Keratinocyte (primary cell): ENCODE data around the gene IDS. TPM values are rescaled to one million over a fixed set of nuclear protein-coding genes. Genes with fewer than 3 reads are reported as not detected.

Experiments
- DNase-seq: peaks from one replicate; pipeline ENCODE4 v3.0.0-alpha.2; 2011; ENCODE audit warnings: low read depth, missing footprints, low spot score
- FAIRE-seq: peaks from 2 replicates; lab custom pipeline; 2011; peaks lifted over from hg19 to GRCh38; lab: Jason Lieb, UNC
- H2AFZ ChIP-seq: 2 replicates; pipeline ENCODE4 v1.6.0; 2012; ENCODE audit warnings: low read length, control low read depth, inconsistent platforms; ENCODE audit not compliant: control insufficient read depth
- H3K27ac ChIP-seq: 2 replicates; pipeline ENCODE4 v1.5.1; 2011; ENCODE audit warnings: low read length; ENCODE audit not compliant: control insufficient read depth, insufficient read depth
- H3K27me3 ChIP-seq: 3 replicates; pipeline ENCODE4 v1.6.0; 2011; ENCODE audit warnings: low read length; ENCODE audit not compliant: control insufficient read depth, insufficient read depth; ENCODE audit errors: extremely low read depth
- H3K36me3 ChIP-seq, 2 experiments: 2 replicates in 1 of 2; 3 replicates in 1 of 2; pipeline ENCODE4 v1.5.1; 2011; ENCODE audit warnings: low read length in 2 of 2, mild to moderate bottlenecking in 1 of 2; ENCODE audit not compliant: control insufficient read depth in 2 of 2, insufficient read depth in 2 of 2; ENCODE audit errors: extremely low read depth in 1 of 2
- H3K4me1 ChIP-seq: 3 replicates; pipeline ENCODE4 v1.5.1; 2011; ENCODE audit warnings: low read length; ENCODE audit not compliant: control insufficient read depth, insufficient read depth; ENCODE audit errors: extremely low read depth
- H3K4me2 ChIP-seq: 3 replicates; pipeline ENCODE4 v1.6.0; 2011; ENCODE audit warnings: low read depth, low read length; ENCODE audit not compliant: control insufficient read depth, insufficient read depth; ENCODE audit errors: extremely low read depth
- H3K4me3 ChIP-seq, 3 experiments: fragments of 200-600 bp in 1 of 3; sonication (generic) in 1 of 3; 2 replicates in 2 of 3; 3 replicates in 1 of 3; pipeline ENCODE4 v1.5.1; 2011 to 2016; ENCODE audit warnings: low read length in 3 of 3, mild to moderate bottlenecking in 3 of 3, control low read depth in 2 of 3, inconsistent platforms in 1 of 3, low read depth in 1 of 3, mixed read lengths in 1 of 3, mixed run types in 1 of 3, moderate library complexity in 1 of 3; ENCODE audit not compliant: control insufficient read depth in 2 of 3, insufficient read depth in 2 of 3; ENCODE audit errors: extremely low read depth in 1 of 3
- H3K79me2 ChIP-seq: 2 replicates; pipeline ENCODE4 v1.6.0; 2012; ENCODE audit warnings: low read length; ENCODE audit not compliant: control insufficient read depth, insufficient read depth
- H3K9ac ChIP-seq: 3 replicates; pipeline ENCODE4 v1.6.0; 2011; ENCODE audit warnings: low read length; ENCODE audit not compliant: control insufficient read depth, insufficient read depth; ENCODE audit errors: extremely low read depth
- H3K9me1 ChIP-seq: 3 replicates; pipeline ENCODE4 v1.6.0; 2011; ENCODE audit warnings: low read length; ENCODE audit not compliant: control insufficient read depth, insufficient read depth; ENCODE audit errors: extremely low read depth
- H3K9me3 ChIP-seq: 2 replicates; pipeline ENCODE4 v1.5.1; 2012; ENCODE audit warnings: low read depth, low read length; ENCODE audit not compliant: control insufficient read depth
- H4K20me1 ChIP-seq: 3 replicates; pipeline ENCODE4 v1.6.0; 2011; ENCODE audit warnings: low read length; ENCODE audit not compliant: control insufficient read depth, insufficient read depth; ENCODE audit errors: extremely low read depth
- CTCF ChIP-seq, 3 experiments: IDR thresholded peaks in 1 of 3; conservative IDR thresholded peaks in 1 of 3; optimal IDR thresholded peaks in 1 of 3; 2 replicates in 2 of 3; 3 replicates in 1 of 3; pipeline versions ENCODE3 to v1.5.1; 2011; ENCODE audit warnings: low read length in 3 of 3, mild to moderate bottlenecking in 3 of 3, moderate library complexity in 2 of 3, control low read depth in 1 of 3, inconsistent platforms in 1 of 3; ENCODE audit not compliant: insufficient read depth in 2 of 3; ENCODE audit errors: extremely low read depth in 1 of 3
- EZH2 ChIP-seq: IDR thresholded peaks from one replicate; pipeline ENCODE4 v1.6.1; 2012; ENCODE audit warnings: inconsistent platforms, mild to moderate bottlenecking, low read length, moderate library complexity
- dilution Hi-C: fragments of 300-500 bp; cut with MboI; formaldehyde crosslinking; loops from one replicate; pipeline ENCODE4 v1.7.0; 2020; ENCODE audit warnings: low sequenced_read_pairs; ENCODE audit not compliant: extremely low pct_ligation_motif_present
- polyA plus RNA-seq, 5 experiments: library from polyadenylated mRNA; depleted of rRNA in 3 of 5; stranded (reverse) in 3 of 5; stranded (forward) in 1 of 5; unstranded in 1 of 5; fragments of >200 nt; gene quantifications; 1 replicate in 1 of 5; 2 replicates in 3 of 5; 3 replicates in 1 of 5; pipeline versions ENCODE4 v1.2.1 to v1.2.3, GENCODE V29; 2011 to 2012; ENCODE audit warnings: missing spikeins in 2 of 5, low read depth in 1 of 5, low replicate concordance in 1 of 5

The IDS gene
- polyA plus RNA-seq, 1 donor (not counting 4 experiments of a cell fraction or from before 2014, with no cell fraction given), result 59.7 TPM

GRCh38 chrX:149511081-149511480 lies 6.0 kb upstream of the IDS start:
- peaks cover 25% of the 10 kb centered on the region for H3K4me1 ChIP-seq
- H3K9me1 ChIP-seq, result no peaks in the 10 kb centered on the region
- H3K9me3 ChIP-seq, result no peaks in the 10 kb centered on the region
- H3K9ac ChIP-seq, result no peak overlapping the region
- no peak overlapping the region for H3K4me3 ChIP-seq
- TF ChIP-seq EZH2, result no peak
- no peak for TF ChIP-seq CTCF (optimal IDR thresholded peaks at IDR 0.05 in 1 of 3, IDR thresholded peaks at IDR 0.05 in 1 of 3, conservative IDR thresholded peaks at IDR 0.05 in 1 of 3; ENCODE audit: extremely low read depth in 1 of 3, insufficient read depth in 2 of 3, low read length in 3 of 3)
- peak overlapping the region; percentile 30 for H3K4me2 ChIP-seq
- no peaks in the 10 kb centered on the region for H3K27me3 ChIP-seq
- dilution Hi-C loops, result no loop called here
- H3K79me2 ChIP-seq, result no peaks in the 10 kb centered on the region
- H3K36me3 ChIP-seq, result no peaks in the 10 kb centered on the region
- DNase-seq, result no peak
- no peak overlapping the region for H2AFZ ChIP-seq
- peak; percentile 60 for FAIRE-seq
- no peak overlapping the region for H3K27ac ChIP-seq
- H4K20me1 ChIP-seq, result no peaks in the 10 kb centered on the region

- H3K27me3 ChIP-seq, result no peaks in the 10 kb centered on the region
- dilution Hi-C loops, result no loop called here
- FAIRE-seq, result no peak
- H4K20me1 ChIP-seq, result no peaks in the 10 kb centered on the region
- no peak for DNase-seq
- H3K9ac ChIP-seq, result no peak overlapping the region
- TF ChIP-seq EZH2, result no peak
- peak in 2 of 3 experiments; percentile 3 to 13 for TF ChIP-seq CTCF (optimal IDR thresholded peaks at IDR 0.05 in 1 of 3, IDR thresholded peaks at IDR 0.05 in 1 of 3, conservative IDR thresholded peaks at IDR 0.05 in 1 of 3; ENCODE audit: extremely low read depth in 1 of 3, insufficient read depth in 2 of 3, low read length in 3 of 3)
- H3K4me3 ChIP-seq, result no peak overlapping the region
- H3K4me1 ChIP-seq, result peaks cover 32% of the 10 kb centered on the region
- no peaks in the 10 kb centered on the region for H3K79me2 ChIP-seq
- H3K4me2 ChIP-seq, result peak overlapping the region; percentile 30
- no peaks in the 10 kb centered on the region for H3K36me3 ChIP-seq
- no peak overlapping the region for H3K27ac ChIP-seq
- H2AFZ ChIP-seq, result no peak overlapping the region
- H3K9me3 ChIP-seq, result no peaks in the 10 kb centered on the region
- no peaks in the 10 kb centered on the region for H3K9me1 ChIP-seq
These were observed 5.3 kb upstream of the IDS start for GRCh38 chrX:149510386-149510785.
